H9 (cell line): ENCODE results near the gene PERCC1. TPM values are rescaled to one million over a fixed set of nuclear protein-coding genes. Genes with fewer than 3 reads are reported as not detected.

Source experiments
- DNase-seq: peaks from one replicate; pipeline ENCODE4 v3.0.0-alpha.2; 2017
- H2AFZ ChIP-seq: one replicate; pipeline ENCODE4 v1.6.1; 2013; ENCODE audit warnings: mild to moderate bottlenecking, low read length, control low read depth, moderate library complexity
- H2AK5ac ChIP-seq: 2 replicates; pipeline ENCODE4 v1.6.1; 2013; ENCODE audit warnings: low read length, control low read depth, mixed read lengths; ENCODE audit not compliant: insufficient read length
- H2BK120ac ChIP-seq: one replicate; pipeline ENCODE4 v1.6.1; 2013; ENCODE audit warnings: low read depth, mild to moderate bottlenecking, low read length, control low read depth, inconsistent platforms; ENCODE audit not compliant: poor library complexity, severe bottlenecking
- H2BK12ac ChIP-seq: 2 replicates; pipeline ENCODE4 v1.6.1; 2013; ENCODE audit warnings: low read length, control low read depth, mixed read lengths, low read depth; ENCODE audit not compliant: insufficient read length
- H2BK15ac ChIP-seq: 2 replicates; pipeline ENCODE4 v1.6.1; 2013; ENCODE audit warnings: low read depth, low read length, control low read depth
- H2BK20ac ChIP-seq: one replicate; pipeline ENCODE4 v1.6.1; 2013; ENCODE audit warnings: low read depth, mild to moderate bottlenecking, low read length, control low read depth, inconsistent platforms; ENCODE audit not compliant: poor library complexity, severe bottlenecking
- H2BK5ac ChIP-seq: 2 replicates; pipeline ENCODE4 v1.6.1; 2013; ENCODE audit warnings: low read length, control low read depth, mixed read lengths; ENCODE audit not compliant: insufficient read length
- H3K14ac ChIP-seq: 2 replicates; pipeline ENCODE4 v1.6.1; 2013; ENCODE audit warnings: low read length, control low read depth; ENCODE audit not compliant: insufficient read depth
- H3K18ac ChIP-seq: 2 replicates; pipeline ENCODE4 v1.6.1; 2013; ENCODE audit warnings: low read depth, mild to moderate bottlenecking, mixed read lengths, low read length, control low read depth; ENCODE audit not compliant: insufficient read length
- H3K23ac ChIP-seq: 2 replicates; pipeline ENCODE4 v1.6.1; 2013; ENCODE audit warnings: low read length, control low read depth, mixed read lengths, low read depth; ENCODE audit not compliant: insufficient read length
- H3K23me2 ChIP-seq: 2 replicates; pipeline ENCODE4 v1.6.1; 2013; ENCODE audit warnings: low read depth, mild to moderate bottlenecking, mixed read lengths, low read length, control low read depth; ENCODE audit not compliant: insufficient read length, poor library complexity, severe bottlenecking
- H3K27ac ChIP-seq: 2 replicates; pipeline ENCODE4 v1.5.1; 2013; ENCODE audit warnings: low read length, control low read depth, mixed read lengths, low read depth; ENCODE audit not compliant: insufficient read length
- H3K27me3 ChIP-seq: 2 replicates; pipeline ENCODE4 v1.6.1; 2013; ENCODE audit warnings: low read length, control low read depth, inconsistent platforms; ENCODE audit not compliant: insufficient read depth
- H3K4ac ChIP-seq: 2 replicates; pipeline ENCODE4 v1.6.1; 2013; ENCODE audit warnings: low read depth, mild to moderate bottlenecking, control low read depth, inconsistent platforms, low read length, moderate library complexity
- H3K4me1 ChIP-seq: 2 replicates; pipeline ENCODE4 v1.6.1; 2013; ENCODE audit warnings: low read length, control low read depth, inconsistent platforms; ENCODE audit not compliant: insufficient read depth
- H3K4me2 ChIP-seq: 2 replicates; pipeline ENCODE4 v1.6.1; 2013; ENCODE audit warnings: low read length, control low read depth, mixed read lengths; ENCODE audit not compliant: insufficient read length, insufficient read depth
- H3K56ac ChIP-seq: 2 replicates; pipeline ENCODE4 v1.6.1; 2013; ENCODE audit warnings: low read depth, mild to moderate bottlenecking, mixed read lengths, low read length, control low read depth; ENCODE audit not compliant: insufficient read length
- H3K79me1 ChIP-seq: 2 replicates; pipeline ENCODE4 v1.6.1; 2013; ENCODE audit warnings: low read depth, mild to moderate bottlenecking, moderate library complexity, low read length, control low read depth, inconsistent platforms; ENCODE audit not compliant: insufficient read depth, poor library complexity, severe bottlenecking
- H3K79me2 ChIP-seq: 2 replicates; pipeline ENCODE4 v1.6.1; 2013; ENCODE audit warnings: low read length, control low read depth, inconsistent platforms; ENCODE audit not compliant: insufficient read depth
- H3K9ac ChIP-seq: 2 replicates; pipeline ENCODE4 v1.6.1; 2013; ENCODE audit warnings: low read length, control low read depth, mixed read lengths; ENCODE audit not compliant: insufficient read length; ENCODE audit errors: extremely low read depth
- H3K9me3 ChIP-seq: one replicate; pipeline ENCODE4 v1.6.1; 2013; ENCODE audit warnings: low read depth, low read length, inconsistent platforms; ENCODE audit not compliant: control insufficient read depth
- H3T11ph ChIP-seq: one replicate; pipeline ENCODE4 v1.6.1; 2013; ENCODE audit warnings: mild to moderate bottlenecking, low read length, control low read depth, inconsistent platforms
- H4K20me1 ChIP-seq: one replicate; pipeline ENCODE4 v1.6.1; 2013; ENCODE audit not compliant: control insufficient read depth, insufficient read length, insufficient read depth
- H4K5ac ChIP-seq: 2 replicates; pipeline ENCODE4 v1.6.1; 2013; ENCODE audit warnings: low read depth, mild to moderate bottlenecking, mixed read lengths, low read length, control low read depth; ENCODE audit not compliant: insufficient read length
- H4K8ac ChIP-seq: replicated peaks from 2 replicates; pipeline ENCODE4 v1.6.1; 2013; ENCODE audit warnings: low read length, control low read depth, mixed read lengths, low read depth; ENCODE audit not compliant: insufficient read length
- H4K91ac ChIP-seq: 2 replicates; pipeline ENCODE4 v1.6.1; 2013; ENCODE audit warnings: low read depth, mild to moderate bottlenecking, moderate library complexity, mixed read lengths, low read length, control low read depth; ENCODE audit not compliant: insufficient read length
- H3K27ac Mint-ChIP-seq, 3 experiments: 2 replicates in 2 of 3; 3 replicates in 1 of 3; pipeline ENCODE4 v1.8.0; 2020 to 2021; ENCODE audit warnings: mixed read lengths in 3 of 3, mild to moderate bottlenecking in 1 of 3, moderate library complexity in 1 of 3
- H3K27me3 Mint-ChIP-seq: 2 replicates; pipeline ENCODE4 v1.8.0; 2021; ENCODE audit warnings: low read depth, mild to moderate bottlenecking, moderate library complexity, mixed read lengths
- H3K36me3 Mint-ChIP-seq, 3 experiments: 2 replicates in 2 of 3; 3 replicates in 1 of 3; pipeline ENCODE4 v1.8.0; 2020 to 2021; ENCODE audit warnings: low read depth in 3 of 3, mixed read lengths in 3 of 3; ENCODE audit not compliant: insufficient read depth in 1 of 3
- H3K4me1 Mint-ChIP-seq, 2 experiments: 2 replicates each; pipeline ENCODE4 v1.8.0; 2020; ENCODE audit warnings: mixed read lengths in 2 of 2
- H3K4me3 Mint-ChIP-seq, 2 experiments: 2 replicates in 1 of 2; 3 replicates in 1 of 2; pipeline ENCODE4 v1.8.0; 2020 to 2021; ENCODE audit warnings: mild to moderate bottlenecking in 2 of 2, mixed read lengths in 2 of 2, moderate library complexity in 1 of 2
- H3K9me3 Mint-ChIP-seq, 2 experiments: 2 replicates in 1 of 2; 3 replicates in 1 of 2; pipeline ENCODE4 v1.8.0; 2020; ENCODE audit warnings: mild to moderate bottlenecking in 2 of 2, mixed read lengths in 2 of 2, moderate library complexity in 1 of 2
- WGBS: extraction: QIAGEN DNeasy Blood & Tissue Kit; methylation state at CpG from one replicate; pipeline ENCODE4 v1.1.7; 2013; ENCODE audit warnings: missing lambda C conversion rate, low lambda C conversion rate, mixed read lengths; ENCODE audit not compliant: insufficient read length; ENCODE audit errors: extremely low coverage; 5-methylcytosine and 5-hydroxymethylcytosine counted together
- total RNA-seq: library from RNA; stranded (reverse); gene quantifications from 2 replicates; pipeline ENCODE4 v1.2.1, GENCODE V29; 2021
- TF ChIP-seq, protein P1 (sequence below): fragments of 200-600 bp; sonication (generic); conservative IDR thresholded peaks from 3 replicates; pipeline ENCODE4 v1.8.0; 2021; ENCODE audit warnings: antibody characterized with exemption, mild to moderate bottlenecking

Gene PERCC1
- total RNA-seq, 1 experiment from 2014 or later, result not detected

DNA sequence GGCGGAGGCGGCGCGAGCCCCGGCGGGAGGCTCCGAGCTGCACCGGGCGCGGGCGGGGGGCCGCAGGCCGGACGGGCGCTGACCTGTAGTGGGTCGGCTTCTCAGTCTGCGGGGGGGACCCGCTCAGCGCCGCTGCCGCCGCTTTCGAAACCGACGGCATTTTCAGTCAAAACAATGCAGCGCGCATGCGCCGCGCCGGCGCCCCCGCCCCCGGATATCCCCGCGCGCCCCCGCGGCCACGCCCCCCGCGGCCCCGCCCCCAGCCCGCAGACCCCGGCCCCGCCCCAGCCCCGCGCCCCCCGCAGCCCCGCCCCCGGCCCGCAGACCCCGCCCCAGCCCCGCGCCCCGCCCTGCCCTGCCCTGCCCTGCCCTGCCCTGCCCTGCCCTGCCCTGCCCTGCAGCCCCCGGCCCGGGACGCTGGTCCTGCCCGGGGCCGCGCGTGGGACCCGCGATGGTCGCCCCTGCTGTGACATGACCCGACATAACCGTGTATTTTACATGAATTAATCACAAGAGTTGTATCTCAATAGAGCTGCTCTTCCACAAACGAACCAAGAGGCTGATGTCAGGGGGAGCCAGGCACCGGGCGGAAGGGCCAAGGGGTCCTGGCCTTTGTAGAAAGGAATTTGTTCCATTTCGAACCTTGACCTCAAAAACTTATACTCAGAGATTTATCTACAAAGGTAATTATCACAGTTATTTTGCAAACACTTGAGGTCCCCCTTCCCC, 16.2 kb upstream of the PERCC1 start, which contains the start of gene UNKL:
TSS of gene UNKL (minus strand) at position 173 of the 729 bp plus-strand sequence. CDS start at position 160, 13 bp downstream.
- H3K9me3 Mint-ChIP-seq, result no peaks in the 10 kb centered on the region
- no peak within 1 kb of the TSS for H3K4ac ChIP-seq
- no peaks in the 10 kb centered on the region for H3K4me1 ChIP-seq
- H3K4me2 ChIP-seq, result peak within 1 kb of the TSS; percentile 58
- peak; percentile 71 for DNase-seq
- no peak within 1 kb of the TSS for H2AK5ac ChIP-seq
- TF ChIP-seq, protein P1, sequence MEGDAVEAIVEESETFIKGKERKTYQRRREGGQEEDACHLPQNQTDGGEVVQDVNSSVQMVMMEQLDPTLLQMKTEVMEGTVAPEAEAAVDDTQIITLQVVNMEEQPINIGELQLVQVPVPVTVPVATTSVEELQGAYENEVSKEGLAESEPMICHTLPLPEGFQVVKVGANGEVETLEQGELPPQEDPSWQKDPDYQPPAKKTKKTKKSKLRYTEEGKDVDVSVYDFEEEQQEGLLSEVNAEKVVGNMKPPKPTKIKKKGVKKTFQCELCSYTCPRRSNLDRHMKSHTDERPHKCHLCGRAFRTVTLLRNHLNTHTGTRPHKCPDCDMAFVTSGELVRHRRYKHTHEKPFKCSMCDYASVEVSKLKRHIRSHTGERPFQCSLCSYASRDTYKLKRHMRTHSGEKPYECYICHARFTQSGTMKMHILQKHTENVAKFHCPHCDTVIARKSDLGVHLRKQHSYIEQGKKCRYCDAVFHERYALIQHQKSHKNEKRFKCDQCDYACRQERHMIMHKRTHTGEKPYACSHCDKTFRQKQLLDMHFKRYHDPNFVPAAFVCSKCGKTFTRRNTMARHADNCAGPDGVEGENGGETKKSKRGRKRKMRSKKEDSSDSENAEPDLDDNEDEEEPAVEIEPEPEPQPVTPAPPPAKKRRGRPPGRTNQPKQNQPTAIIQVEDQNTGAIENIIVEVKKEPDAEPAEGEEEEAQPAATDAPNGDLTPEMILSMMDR, result no peak
- peaks cover 3 to 6% of the 10 kb centered on the region in 2 experiments; a peak in 2 of 4 replicates for H3K4me1 Mint-ChIP-seq
- peak within 1 kb of the TSS; percentile 98 for H2BK20ac ChIP-seq
- no peaks in the 10 kb centered on the region for H3K27me3 Mint-ChIP-seq
- no peak within 1 kb of the TSS for H3K56ac ChIP-seq
- H3K9me3 ChIP-seq, result no peaks in the 10 kb centered on the region
- no peak within 1 kb of the TSS for H4K5ac ChIP-seq
- no peak within 1 kb of the TSS for H2BK15ac ChIP-seq
- no peak within 1 kb of the TSS for H3T11ph ChIP-seq
- H3K4me3 Mint-ChIP-seq, result peak within 1 kb of the TSS; percentile 76 to 88
- H2AFZ ChIP-seq, result no peak within 1 kb of the TSS
- WGBS, result no CpG with 5 or more reads among the region's 72 CpGs
- H3K36me3 Mint-ChIP-seq, result peaks cover 3 to 8% (median 4%) of the 10 kb centered on the region in 3 experiments; a peak in 5 of 7 replicates
- no peak within 1 kb of the TSS for H2BK12ac ChIP-seq
- no peaks in the 10 kb centered on the region for H3K79me1 ChIP-seq
- H3K23ac ChIP-seq, result no peak within 1 kb of the TSS
- peak within 1 kb of the TSS; percentile 26; the same call in 1 of the 2 replicates for H3K14ac ChIP-seq
- no peaks in the 10 kb centered on the region for H4K20me1 ChIP-seq
- H3K27ac Mint-ChIP-seq, result peak within 1 kb of the TSS in 2 of 3 experiments; percentile 71 to 75; a peak in 2 of 7 replicates
- peak within 1 kb of the TSS; percentile 88 for H2BK120ac ChIP-seq
- no peak within 1 kb of the TSS for H4K8ac ChIP-seq
- no peak within 1 kb of the TSS for H3K9ac ChIP-seq
- H2BK5ac ChIP-seq, result no peak within 1 kb of the TSS
- peaks cover 3% of the 10 kb centered on the region; the same call in 1 of the 2 replicates for H3K79me2 ChIP-seq
- peak within 1 kb of the TSS; percentile 73 for H3K18ac ChIP-seq
- H3K27ac ChIP-seq, result no peak within 1 kb of the TSS
- peaks cover 3% of the 10 kb centered on the region for H3K23me2 ChIP-seq
- no peak within 1 kb of the TSS for H4K91ac ChIP-seq
- H3K27me3 ChIP-seq, result no peaks in the 10 kb centered on the region
